OCI-LY1 (cell line): ENCODE measurements around the gene PTPN22.

Experiments
- EZH2 ChIP-seq: fragments of 200-600 bp; sonication (generic), shearing (Covaris generic); IDR thresholded peaks from 2 replicates; pipeline ENCODE4 v1.8.0; 2017; ENCODE audit warnings: borderline replicate concordance, mixed run types, mild to moderate bottlenecking, antibody characterized with exemption, low read length, moderate library complexity, mixed read lengths
- TF ChIP-seq, protein P1 (sequence below): fragments of 200-600 bp; sonication (generic), shearing (Covaris generic); IDR thresholded peaks from 2 replicates; pipeline ENCODE4 v1.5.1; 2017; ENCODE audit warnings: mild to moderate bottlenecking, antibody characterized with exemption, low read length, moderate library complexity, mixed read lengths

DNA sequence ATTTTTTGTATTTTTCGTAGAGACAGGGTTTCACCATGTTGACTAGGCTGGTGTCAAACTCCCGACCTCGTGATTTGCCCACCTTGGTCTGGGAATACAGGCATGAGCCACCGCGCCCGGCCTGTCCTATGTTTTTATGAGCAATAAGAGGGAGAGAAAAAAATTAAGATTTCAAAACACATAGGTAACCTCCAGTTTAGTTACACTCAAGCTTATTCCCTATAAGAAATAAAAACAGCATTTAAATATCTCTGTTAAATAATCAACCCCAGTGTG is 66.3 kb downstream of the PTPN22 start:
- TF ChIP-seq, protein P1, sequence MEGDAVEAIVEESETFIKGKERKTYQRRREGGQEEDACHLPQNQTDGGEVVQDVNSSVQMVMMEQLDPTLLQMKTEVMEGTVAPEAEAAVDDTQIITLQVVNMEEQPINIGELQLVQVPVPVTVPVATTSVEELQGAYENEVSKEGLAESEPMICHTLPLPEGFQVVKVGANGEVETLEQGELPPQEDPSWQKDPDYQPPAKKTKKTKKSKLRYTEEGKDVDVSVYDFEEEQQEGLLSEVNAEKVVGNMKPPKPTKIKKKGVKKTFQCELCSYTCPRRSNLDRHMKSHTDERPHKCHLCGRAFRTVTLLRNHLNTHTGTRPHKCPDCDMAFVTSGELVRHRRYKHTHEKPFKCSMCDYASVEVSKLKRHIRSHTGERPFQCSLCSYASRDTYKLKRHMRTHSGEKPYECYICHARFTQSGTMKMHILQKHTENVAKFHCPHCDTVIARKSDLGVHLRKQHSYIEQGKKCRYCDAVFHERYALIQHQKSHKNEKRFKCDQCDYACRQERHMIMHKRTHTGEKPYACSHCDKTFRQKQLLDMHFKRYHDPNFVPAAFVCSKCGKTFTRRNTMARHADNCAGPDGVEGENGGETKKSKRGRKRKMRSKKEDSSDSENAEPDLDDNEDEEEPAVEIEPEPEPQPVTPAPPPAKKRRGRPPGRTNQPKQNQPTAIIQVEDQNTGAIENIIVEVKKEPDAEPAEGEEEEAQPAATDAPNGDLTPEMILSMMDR, result no peak
- no peak for TF ChIP-seq EZH2
